SK-N-SH treated with all-trans-retinoic acid at 6 μM for 48 hours (cell line): Measurements from ENCODE around the gene PDGFA.
A peak's percentile ranks its signal among the peaks of the same experiment; 100 is the strongest.

Experiments used
- ATAC-seq: fragments of 200-7000 bp; cut with Tn5 transposase; 3 replicates; pipeline ENCODE4 v1.9.1; 2020; ENCODE audit warnings: mild to moderate bottlenecking, moderate library complexity
- ARNTL ChIP-seq: fragments of 450-650 bp; formaldehyde crosslinking; IDR thresholded peaks from 2 replicates; pipeline ENCODE4 v1.5.0; 2020; ENCODE audit warnings: low read depth, mild to moderate bottlenecking, moderate library complexity, borderline replicate concordance
- CSDC2 ChIP-seq: fragments of 250-450 bp; sonication (Bioruptor Pico); IDR thresholded peaks from 2 replicates; pipeline ENCODE4 v1.5.0; 2020; ENCODE audit warnings: mild to moderate bottlenecking, moderate library complexity
- RARB ChIP-seq: fragments of 250-450 bp; sonication (Bioruptor Pico); IDR thresholded peaks from 2 replicates; pipeline ENCODE4 v1.8.0; 2021; ENCODE audit warnings: mild to moderate bottlenecking, moderate library complexity
- SNAI2 ChIP-seq: fragments of 250-450 bp; sonication (Bioruptor Pico); IDR thresholded peaks from 2 replicates; pipeline ENCODE4 v1.5.0; 2020; ENCODE audit warnings: mild to moderate bottlenecking, moderate library complexity
- TCF4 ChIP-seq: fragments of 250-450 bp; sonication (Bioruptor Pico); IDR thresholded peaks from 2 replicates; pipeline ENCODE4 v1.8.0; 2021; ENCODE audit warnings: mild to moderate bottlenecking, moderate library complexity, borderline replicate concordance
- TOX ChIP-seq: fragments of 250-450 bp; sonication (Bioruptor Pico); IDR thresholded peaks from 2 replicates; pipeline ENCODE4 v1.8.0; 2021; ENCODE audit warnings: mild to moderate bottlenecking, moderate library complexity, borderline replicate concordance
- ZC3H10 ChIP-seq: fragments of 250-450 bp; sonication (Bioruptor Pico); IDR thresholded peaks from 2 replicates; pipeline ENCODE4 v1.5.1; 2021; ENCODE audit warnings: mild to moderate bottlenecking, moderate library complexity
- ZFP3 ChIP-seq: fragments of 250-450 bp; sonication (Bioruptor Pico); IDR thresholded peaks from 2 replicates; pipeline ENCODE4 v1.5.0; 2020; ENCODE audit warnings: mild to moderate bottlenecking, moderate library complexity
- ZFP30 ChIP-seq: fragments of 450-650 bp; formaldehyde crosslinking; IDR thresholded peaks from 2 replicates; pipeline ENCODE4 v1.5.0; 2022; ENCODE audit warnings: mild to moderate bottlenecking, moderate library complexity
- ZNF70 ChIP-seq: fragments of 450-650 bp; formaldehyde crosslinking; IDR thresholded peaks from 2 replicates; pipeline ENCODE4 v1.5.0; 2020; ENCODE audit warnings: mild to moderate bottlenecking, moderate library complexity
- ZNF8 ChIP-seq: fragments of 450-650 bp; formaldehyde crosslinking; IDR thresholded peaks from 2 replicates; pipeline ENCODE4 v1.5.0; 2020; ENCODE audit warnings: mild to moderate bottlenecking, moderate library complexity
- TF ChIP-seq, protein P1 (sequence below): fragments of 250-450 bp; sonication (Bioruptor Pico); IDR thresholded peaks from 2 replicates; pipeline ENCODE4 v1.5.1; 2020; ENCODE audit warnings: low read depth, mild to moderate bottlenecking, moderate library complexity
- TF ChIP-seq, protein P2 (sequence below): fragments of 250-450 bp; sonication (Bioruptor Pico); IDR thresholded peaks from 2 replicates; pipeline ENCODE4 v1.5.1; 2021; ENCODE audit warnings: mild to moderate bottlenecking, moderate library complexity
- TF ChIP-seq, protein P3 (sequence below): fragments of 250-450 bp; sonication (Bioruptor Pico); IDR thresholded peaks from 2 replicates; pipeline ENCODE4 v1.8.0; 2020; ENCODE audit warnings: mild to moderate bottlenecking, moderate library complexity, borderline replicate concordance
- TF ChIP-seq, protein P4 (sequence below): fragments of 250-450 bp; sonication (Bioruptor Pico); IDR thresholded peaks from 2 replicates; pipeline ENCODE4 v1.8.0; 2021; ENCODE audit warnings: low read depth, mild to moderate bottlenecking, moderate library complexity, borderline replicate concordance

The PDGFA gene

DNA sequence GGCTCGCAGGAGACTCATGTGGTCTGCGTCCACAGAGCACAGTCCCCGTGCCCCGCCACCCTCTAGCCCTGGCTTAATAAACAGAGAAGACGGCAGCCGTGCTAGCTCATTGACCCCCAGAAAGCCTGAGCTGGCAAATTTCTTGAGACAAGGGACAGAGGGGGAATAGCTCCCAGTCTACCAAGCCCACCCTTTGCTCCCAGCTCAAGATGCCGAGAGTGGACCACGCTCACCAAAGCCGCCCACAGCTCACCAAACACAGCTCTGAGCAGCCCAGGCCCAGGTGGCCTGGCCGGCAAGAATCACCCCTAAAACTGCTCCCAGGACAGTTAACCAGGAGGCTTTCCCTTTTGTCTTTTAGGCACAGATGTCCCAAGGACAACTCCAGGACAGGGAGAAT, 5.4 kb downstream of the PDGFA start:
- no peak for TF ChIP-seq ZNF8 (CRISPR knock-in tag)
- TF ChIP-seq ZFP3: no peak
- TF ChIP-seq, protein P1, sequence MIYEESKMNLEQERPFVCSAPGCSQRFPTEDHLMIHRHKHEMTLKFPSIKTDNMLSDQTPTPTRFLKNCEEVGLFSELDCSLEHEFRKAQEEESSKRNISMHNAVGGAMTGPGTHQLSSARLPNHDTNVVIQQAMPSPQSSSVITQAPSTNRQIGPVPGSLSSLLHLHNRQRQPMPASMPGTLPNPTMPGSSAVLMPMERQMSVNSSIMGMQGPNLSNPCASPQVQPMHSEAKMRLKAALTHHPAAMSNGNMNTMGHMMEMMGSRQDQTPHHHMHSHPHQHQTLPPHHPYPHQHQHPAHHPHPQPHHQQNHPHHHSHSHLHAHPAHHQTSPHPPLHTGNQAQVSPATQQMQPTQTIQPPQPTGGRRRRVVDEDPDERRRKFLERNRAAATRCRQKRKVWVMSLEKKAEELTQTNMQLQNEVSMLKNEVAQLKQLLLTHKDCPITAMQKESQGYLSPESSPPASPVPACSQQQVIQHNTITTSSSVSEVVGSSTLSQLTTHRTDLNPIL (CRISPR knock-in tag): no peak
- no peak for TF ChIP-seq TOX (CRISPR knock-in tag)
- TF ChIP-seq, protein P2, sequence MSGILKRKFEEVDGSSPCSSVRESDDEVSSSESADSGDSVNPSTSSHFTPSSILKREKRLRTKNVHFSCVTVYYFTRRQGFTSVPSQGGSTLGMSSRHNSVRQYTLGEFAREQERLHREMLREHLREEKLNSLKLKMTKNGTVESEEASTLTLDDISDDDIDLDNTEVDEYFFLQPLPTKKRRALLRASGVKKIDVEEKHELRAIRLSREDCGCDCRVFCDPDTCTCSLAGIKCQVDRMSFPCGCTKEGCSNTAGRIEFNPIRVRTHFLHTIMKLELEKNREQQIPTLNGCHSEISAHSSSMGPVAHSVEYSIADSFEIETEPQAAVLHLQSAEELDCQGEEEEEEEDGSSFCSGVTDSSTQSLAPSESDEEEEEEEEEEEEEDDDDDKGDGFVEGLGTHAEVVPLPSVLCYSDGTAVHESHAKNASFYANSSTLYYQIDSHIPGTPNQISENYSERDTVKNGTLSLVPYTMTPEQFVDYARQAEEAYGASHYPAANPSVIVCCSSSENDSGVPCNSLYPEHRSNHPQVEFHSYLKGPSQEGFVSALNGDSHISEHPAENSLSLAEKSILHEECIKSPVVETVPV (CRISPR knock-in tag): no peak
- TF ChIP-seq, protein P3, sequence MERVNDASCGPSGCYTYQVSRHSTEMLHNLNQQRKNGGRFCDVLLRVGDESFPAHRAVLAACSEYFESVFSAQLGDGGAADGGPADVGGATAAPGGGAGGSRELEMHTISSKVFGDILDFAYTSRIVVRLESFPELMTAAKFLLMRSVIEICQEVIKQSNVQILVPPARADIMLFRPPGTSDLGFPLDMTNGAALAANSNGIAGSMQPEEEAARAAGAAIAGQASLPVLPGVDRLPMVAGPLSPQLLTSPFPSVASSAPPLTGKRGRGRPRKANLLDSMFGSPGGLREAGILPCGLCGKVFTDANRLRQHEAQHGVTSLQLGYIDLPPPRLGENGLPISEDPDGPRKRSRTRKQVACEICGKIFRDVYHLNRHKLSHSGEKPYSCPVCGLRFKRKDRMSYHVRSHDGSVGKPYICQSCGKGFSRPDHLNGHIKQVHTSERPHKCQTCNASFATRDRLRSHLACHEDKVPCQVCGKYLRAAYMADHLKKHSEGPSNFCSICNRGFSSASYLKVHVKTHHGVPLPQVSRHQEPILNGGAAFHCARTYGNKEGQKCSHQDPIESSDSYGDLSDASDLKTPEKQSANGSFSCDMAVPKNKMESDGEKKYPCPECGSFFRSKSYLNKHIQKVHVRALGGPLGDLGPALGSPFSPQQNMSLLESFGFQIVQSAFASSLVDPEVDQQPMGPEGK: no peak
- TF ChIP-seq, all 23 proteins: peak for 0
- no peak for ATAC-seq

DNA sequence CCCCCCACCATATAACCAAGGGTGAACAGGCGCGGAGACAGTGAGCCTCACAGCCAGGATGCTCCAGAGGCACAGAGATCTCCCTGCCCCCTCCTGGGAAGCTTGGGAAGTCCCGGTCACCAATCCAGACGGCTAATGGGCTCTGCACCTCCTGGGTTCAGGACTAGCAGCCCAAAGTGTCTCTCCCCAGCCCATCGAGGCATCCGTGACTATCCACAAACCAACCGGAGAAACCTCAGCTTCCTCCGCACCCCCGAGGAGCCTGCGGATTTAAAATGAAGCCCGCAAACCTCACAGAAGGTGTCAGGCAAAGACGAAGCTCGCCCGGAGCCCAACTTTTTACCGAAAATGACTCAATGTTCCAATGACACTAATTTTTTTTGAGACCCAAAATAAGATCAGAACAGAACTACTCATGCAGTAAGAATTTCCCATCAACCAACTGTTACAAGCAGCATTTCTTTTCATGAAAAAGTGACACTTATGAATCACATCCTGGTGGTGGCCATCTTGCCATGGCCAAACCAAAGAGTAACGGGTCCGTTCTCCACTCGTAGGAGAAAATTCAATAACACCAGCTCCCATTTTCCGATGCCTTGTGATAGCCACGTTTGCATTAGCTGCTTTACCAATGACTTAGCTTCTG, 6.0 kb downstream of the PDGFA start:
- peak; percentile 14; the same call in 1 of the 3 replicates for ATAC-seq
- TF ChIP-seq ARNTL: no peak
- TF ChIP-seq, protein P4, sequence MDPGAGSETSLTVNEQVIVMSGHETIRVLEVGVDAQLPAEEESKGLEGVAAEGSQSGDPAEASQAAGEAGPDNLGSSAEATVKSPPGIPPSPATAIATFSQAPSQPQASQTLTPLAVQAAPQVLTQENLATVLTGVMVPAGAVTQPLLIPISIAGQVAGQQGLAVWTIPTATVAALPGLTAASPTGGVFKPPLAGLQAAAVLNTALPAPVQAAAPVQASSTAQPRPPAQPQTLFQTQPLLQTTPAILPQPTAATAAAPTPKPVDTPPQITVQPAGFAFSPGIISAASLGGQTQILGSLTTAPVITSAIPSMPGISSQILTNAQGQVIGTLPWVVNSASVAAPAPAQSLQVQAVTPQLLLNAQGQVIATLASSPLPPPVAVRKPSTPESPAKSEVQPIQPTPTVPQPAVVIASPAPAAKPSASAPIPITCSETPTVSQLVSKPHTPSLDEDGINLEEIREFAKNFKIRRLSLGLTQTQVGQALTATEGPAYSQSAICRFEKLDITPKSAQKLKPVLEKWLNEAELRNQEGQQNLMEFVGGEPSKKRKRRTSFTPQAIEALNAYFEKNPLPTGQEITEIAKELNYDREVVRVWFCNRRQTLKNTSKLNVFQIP: no peak
- TF ChIP-seq TCF4: no peak
- TF ChIP-seq ZFP30 (CRISPR knock-in tag): no peak
- TF ChIP-seq CSDC2 (CRISPR knock-in tag): no peak
- TF ChIP-seq RARB: no peak
- TF ChIP-seq, protein P3: no peak

DNA sequence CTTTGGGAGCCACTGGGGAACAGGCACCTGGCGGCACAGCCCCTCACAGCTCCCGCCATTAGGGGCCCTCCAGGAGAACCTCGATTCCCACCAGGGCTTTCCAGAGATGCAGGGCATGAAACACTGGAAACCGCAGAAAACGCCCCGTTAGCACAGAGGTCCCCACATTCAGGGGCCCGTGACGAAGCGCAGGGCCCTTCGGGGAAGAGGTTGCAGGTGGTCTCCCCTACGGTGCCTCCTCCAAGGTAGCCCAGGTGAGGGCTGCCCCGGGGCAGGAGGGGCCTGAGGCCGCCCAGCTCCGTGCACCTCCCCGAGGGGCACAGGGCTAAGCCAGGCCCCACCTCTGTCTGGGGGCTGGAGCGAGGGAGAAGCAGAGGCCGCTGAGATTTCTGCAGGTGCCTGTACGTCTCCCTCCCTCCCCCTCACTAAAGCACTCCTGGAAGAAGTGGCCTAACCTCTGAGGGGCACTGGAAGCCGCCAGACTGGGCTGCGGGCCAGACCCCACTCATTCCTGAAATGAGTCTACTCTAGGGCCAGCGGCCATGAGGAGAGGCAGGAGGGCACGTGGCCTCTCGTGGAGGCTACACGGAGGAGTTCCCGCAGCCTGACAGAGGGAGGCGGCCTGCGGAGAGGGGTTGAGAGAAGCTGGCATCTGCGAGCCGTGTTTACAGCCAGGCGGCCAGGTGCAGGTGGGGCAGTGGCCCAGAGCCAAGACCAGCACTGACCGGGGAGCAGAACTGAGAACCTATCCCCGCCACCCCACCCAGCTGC, 6.9 kb downstream of the PDGFA start:
- no peak for ATAC-seq

More for the DNA sequence above, 6.9 kb downstream of the PDGFA start:
- TF ChIP-seq ARNTL: no peak
- TF ChIP-seq, protein P3: no peak
- TF ChIP-seq, protein P1 (CRISPR knock-in tag): no peak
- TF ChIP-seq CSDC2 (CRISPR knock-in tag): no peak
- TF ChIP-seq RARB: no peak
- no peak for TF ChIP-seq ZFP3
- no peak for TF ChIP-seq ZNF8 (CRISPR knock-in tag)
- TF ChIP-seq SNAI2: no peak
- TF ChIP-seq ZC3H10 (CRISPR knock-in tag): no peak
- no peak for TF ChIP-seq ZNF70
